Right lobe of liver (tissue), 4 donors: ENCODE measurements around the gene GALNTL6.

Experiments
- POLR2A ChIP-seq: fragments of 450-650 bp; IDR thresholded peaks from one replicate; pipeline ENCODE4 v1.6.1; 2017; ENCODE audit warnings: antibody characterized with exemption, mild to moderate bottlenecking
- TF ChIP-seq, protein P1 (sequence below), 4 donors: fragments of 200-600 bp in 3 of 4; fragments of 450-650 bp in 1 of 4; IDR thresholded peaks; one replicate each; pipeline versions ENCODE4 v1.5.1 to v1.8.0; 2016 to 2022; ENCODE audit warnings: antibody characterized with exemption in 4 of 4, mild to moderate bottlenecking in 2 of 4
- donor health status: DM: no; HTN: no; CAD: no.
- donor health status: DM: no; HTN: no; CAD: no.
- donor health status: DM: no; HTN: yes; CAD: no.

DNA sequence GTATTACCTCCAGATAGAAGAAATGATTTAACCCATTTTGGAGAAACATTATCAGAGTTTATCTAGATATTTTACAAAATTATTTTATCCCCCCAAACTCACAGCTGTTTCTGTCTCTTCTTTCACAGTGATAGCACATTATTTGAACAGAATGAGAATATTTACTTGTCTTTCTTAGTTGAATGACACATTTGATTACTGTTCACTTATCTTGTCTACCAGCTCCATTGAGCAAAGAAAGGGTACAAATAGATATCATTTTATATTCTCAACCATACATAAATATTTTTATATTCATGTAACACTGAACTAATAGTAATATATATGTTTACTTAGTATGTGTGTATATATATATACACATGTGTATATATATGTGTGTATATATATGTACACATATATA lies 364.2 kb downstream of the GALNTL6 start:
- TF ChIP-seq, protein P1, sequence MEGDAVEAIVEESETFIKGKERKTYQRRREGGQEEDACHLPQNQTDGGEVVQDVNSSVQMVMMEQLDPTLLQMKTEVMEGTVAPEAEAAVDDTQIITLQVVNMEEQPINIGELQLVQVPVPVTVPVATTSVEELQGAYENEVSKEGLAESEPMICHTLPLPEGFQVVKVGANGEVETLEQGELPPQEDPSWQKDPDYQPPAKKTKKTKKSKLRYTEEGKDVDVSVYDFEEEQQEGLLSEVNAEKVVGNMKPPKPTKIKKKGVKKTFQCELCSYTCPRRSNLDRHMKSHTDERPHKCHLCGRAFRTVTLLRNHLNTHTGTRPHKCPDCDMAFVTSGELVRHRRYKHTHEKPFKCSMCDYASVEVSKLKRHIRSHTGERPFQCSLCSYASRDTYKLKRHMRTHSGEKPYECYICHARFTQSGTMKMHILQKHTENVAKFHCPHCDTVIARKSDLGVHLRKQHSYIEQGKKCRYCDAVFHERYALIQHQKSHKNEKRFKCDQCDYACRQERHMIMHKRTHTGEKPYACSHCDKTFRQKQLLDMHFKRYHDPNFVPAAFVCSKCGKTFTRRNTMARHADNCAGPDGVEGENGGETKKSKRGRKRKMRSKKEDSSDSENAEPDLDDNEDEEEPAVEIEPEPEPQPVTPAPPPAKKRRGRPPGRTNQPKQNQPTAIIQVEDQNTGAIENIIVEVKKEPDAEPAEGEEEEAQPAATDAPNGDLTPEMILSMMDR (IDR thresholded peaks at IDR 0.05), result no peak
- TF ChIP-seq POLR2A, result no peak
